Neural progenitor cell (in vitro differentiated cells): ENCODE results near the gene EGFLAM. TPM values are rescaled to one million over a fixed set of nuclear protein-coding genes. Genes with fewer than 3 reads are reported as not detected.

Source experiments
- DNase-seq: peaks from one replicate; pipeline ENCODE4 v3.0.0-alpha.2; 2016; ENCODE audit warnings: low spot score
- H2AFZ ChIP-seq: fragments of 200-600 bp; sonication (generic); replicated peaks from 2 replicates; pipeline ENCODE4 v1.6.1; 2016; ENCODE audit warnings: antibody characterized with exemption
- H3F3A ChIP-seq: fragments of 200-600 bp; sonication (generic); 2 replicates; pipeline ENCODE4 v1.6.1; 2016; ENCODE audit warnings: antibody characterized with exemption, low read depth
- H3K27ac ChIP-seq: fragments of 200-600 bp; sonication (generic); 2 replicates; pipeline ENCODE4 v1.5.1; 2016; ENCODE audit warnings: mild to moderate bottlenecking
- H3K27me3 ChIP-seq: fragments of 200-600 bp; sonication (generic); 2 replicates; pipeline ENCODE4 v1.6.1; 2016; ENCODE audit warnings: mild to moderate bottlenecking, moderate library complexity
- H3K36me3 ChIP-seq: fragments of 200-600 bp; sonication (generic); 2 replicates; pipeline ENCODE4 v1.5.1; 2016
- H3K4me1 ChIP-seq: fragments of 200-600 bp; sonication (generic); 2 replicates; pipeline ENCODE4 v1.6.1; 2016; ENCODE audit warnings: mixed run types
- H3K4me2 ChIP-seq: fragments of 200-600 bp; sonication (generic); 2 replicates; pipeline ENCODE4 v1.6.1; 2016
- H3K4me3 ChIP-seq: fragments of 200-600 bp; sonication (generic); 2 replicates; pipeline ENCODE4 v1.5.1; 2016
- H3K79me2 ChIP-seq: fragments of 200-600 bp; sonication (generic); 2 replicates; pipeline ENCODE4 v1.6.1; 2016; ENCODE audit warnings: low read depth
- H3K9ac ChIP-seq: fragments of 200-600 bp; sonication (generic); 2 replicates; pipeline ENCODE4 v1.6.1; 2016
- H3K9me3 ChIP-seq: fragments of 200-600 bp; sonication (generic); 2 replicates; pipeline ENCODE4 v1.5.1; 2016; ENCODE audit warnings: low read depth
- H4K20me1 ChIP-seq: fragments of 200-600 bp; sonication (generic); 2 replicates; pipeline ENCODE4 v1.6.1; 2016; ENCODE audit warnings: low read depth
- H3K27ac Mint-ChIP-seq: 3 replicates; pipeline ENCODE4 v1.8.0; 2021; ENCODE audit warnings: mixed read lengths
- H3K27me3 Mint-ChIP-seq: 2 replicates; pipeline ENCODE4 v1.8.0; 2022; ENCODE audit warnings: low read depth, mild to moderate bottlenecking, inconsistent platforms, moderate library complexity, mixed read lengths; ENCODE audit not compliant: insufficient read depth
- H3K36me3 Mint-ChIP-seq: 3 replicates; pipeline ENCODE4 v1.8.0; 2021; ENCODE audit warnings: mixed read lengths
- H3K4me1 Mint-ChIP-seq: 3 replicates; pipeline ENCODE4 v1.8.0; 2021; ENCODE audit warnings: mixed read lengths
- H3K4me3 Mint-ChIP-seq: 3 replicates; pipeline ENCODE4 v1.8.0; 2021; ENCODE audit warnings: mild to moderate bottlenecking, moderate library complexity, mixed read lengths
- H3K9me3 Mint-ChIP-seq: 3 replicates; pipeline ENCODE4 v1.8.0; 2020; ENCODE audit warnings: mixed read lengths
- CTCF ChIP-seq: fragments of 200-600 bp; sonication (generic); IDR thresholded peaks from 2 replicates; pipeline ENCODE4 v1.5.1; 2017; ENCODE audit warnings: antibody characterized with exemption, mild to moderate bottlenecking
- EZH2 ChIP-seq: fragments of 200-600 bp; sonication (generic); IDR thresholded peaks from 2 replicates; pipeline ENCODE4 v1.6.1; 2017; ENCODE audit warnings: antibody characterized with exemption, mild to moderate bottlenecking, moderate library complexity
- EZH2phosphoT487 ChIP-seq: fragments of 200-600 bp; sonication (generic); IDR thresholded peaks from 2 replicates; pipeline ENCODE4 v1.6.1; 2017; ENCODE audit warnings: antibody characterized with exemption
- total RNA-seq: library from RNA; depleted of rRNA; stranded (reverse); fragments of >200 nt; gene quantifications from 2 replicates; pipeline ENCODE4 v1.2.3, GENCODE V29; 2015; ENCODE audit warnings: low replicate concordance

EGFLAM gene
- total RNA-seq, 1 donor from 2014 or later, result 0.69 TPM

- H3K9ac ChIP-seq, result no peak overlapping the region
- Mint-ChIP-seq H3K4me3 (no peak overlapping the region), H3K27ac (no peak overlapping the region), H3K27me3 (peaks cover 6% of the 10 kb centered on the region), H3K9me3 (no peaks in the 10 kb centered on the region), H3K4me1 (peaks cover 22% of the 10 kb centered on the region), H3K36me3 (no peaks in the 10 kb centered on the region)
- DNase-seq, result no peak
- H3K4me2 ChIP-seq, result no peak overlapping the region
- no peak overlapping the region for H2AFZ ChIP-seq
- H3K4me3 ChIP-seq, result no peak overlapping the region
- H3K9me3 ChIP-seq, result no peaks in the 10 kb centered on the region
- no peaks in the 10 kb centered on the region for H3F3A ChIP-seq
- H4K20me1 ChIP-seq, result no peaks in the 10 kb centered on the region
- H3K79me2 ChIP-seq, result no peaks in the 10 kb centered on the region
- peaks cover 7% of the 10 kb centered on the region for H3K4me1 ChIP-seq
- H3K27ac ChIP-seq, result no peak overlapping the region
- H3K27me3 ChIP-seq, result no peaks in the 10 kb centered on the region
- TF ChIP-seq CTCF, result no peak
- TF ChIP-seq EZH2, result no peak
- TF ChIP-seq EZH2phosphoT487, result no peak
- H3K36me3 ChIP-seq, result no peaks in the 10 kb centered on the region
Measured at GRCh38 chr5:38471709-38472108, 213.3 kb downstream of the EGFLAM start.

GRCh38 chr5:38472541-38472940 is 214.2 kb downstream of the EGFLAM start:
- Histone ChIP-seq H4K20me1 (no peaks in the 10 kb centered on the region), H3F3A (no peaks in the 10 kb centered on the region), H3K27me3 (no peaks in the 10 kb centered on the region), H3K27ac (no peak overlapping the region), H3K36me3 (no peaks in the 10 kb centered on the region), H3K9ac (no peak overlapping the region), H2AFZ (no peak overlapping the region), H3K9me3 (no peaks in the 10 kb centered on the region), H3K4me3 (no peak overlapping the region), H3K4me1 (peaks cover 7% of the 10 kb centered on the region), H3K79me2 (no peaks in the 10 kb centered on the region), H3K4me2 (no peak overlapping the region)
- DNase-seq, result no peak
- Mint-ChIP-seq H3K27ac (no peak overlapping the region), H3K36me3 (no peaks in the 10 kb centered on the region), H3K9me3 (no peaks in the 10 kb centered on the region), H3K4me3 (no peak overlapping the region), H3K27me3 (peaks cover 3% of the 10 kb centered on the region), H3K4me1 (peaks cover 21% of the 10 kb centered on the region)
- no peak for TF ChIP-seq CTCF
- TF ChIP-seq EZH2, result no peak

GRCh38 chr5:38473008-38473407 is 214.6 kb downstream of the EGFLAM start:
- no peak for DNase-seq
- Histone ChIP-seq H3K27me3 (no peaks in the 10 kb centered on the region), H4K20me1 (no peaks in the 10 kb centered on the region), H3K36me3 (no peaks in the 10 kb centered on the region), H3K9ac (no peak overlapping the region), H3K9me3 (no peaks in the 10 kb centered on the region), H2AFZ (no peak overlapping the region), H3K4me1 (peaks cover 7% of the 10 kb centered on the region), H3K79me2 (no peaks in the 10 kb centered on the region), H3K27ac (no peak overlapping the region), H3F3A (no peaks in the 10 kb centered on the region), H3K4me2 (no peak overlapping the region), H3K4me3 (no peak overlapping the region)
- Mint-ChIP-seq H3K36me3 (no peaks in the 10 kb centered on the region), H3K4me1 (peaks cover 16% of the 10 kb centered on the region), H3K27me3 (peaks cover 3% of the 10 kb centered on the region), H3K27ac (no peak overlapping the region), H3K9me3 (no peaks in the 10 kb centered on the region), H3K4me3 (no peak overlapping the region)
- no peak for TF ChIP-seq EZH2phosphoT487
- no peak for TF ChIP-seq EZH2
- TF ChIP-seq CTCF, result no peak

- Histone ChIP-seq H3K4me3 (no peak overlapping the region), H3K79me2 (no peaks in the 10 kb centered on the region), H3K4me2 (no peak overlapping the region), H3K27me3 (no peaks in the 10 kb centered on the region), H3K36me3 (no peaks in the 10 kb centered on the region), H3F3A (no peaks in the 10 kb centered on the region), H3K4me1 (no peaks in the 10 kb centered on the region), H3K27ac (no peak overlapping the region), H2AFZ (no peak overlapping the region), H3K9me3 (no peaks in the 10 kb centered on the region), H3K9ac (no peak overlapping the region), H4K20me1 (no peaks in the 10 kb centered on the region)
- Mint-ChIP-seq H3K36me3 (peaks cover 4% of the 10 kb centered on the region), H3K4me3 (no peak overlapping the region), H3K27ac (no peak overlapping the region), H3K27me3 (no peaks in the 10 kb centered on the region), H3K4me1 (peaks cover 5% of the 10 kb centered on the region), H3K9me3 (no peaks in the 10 kb centered on the region)
- no peak for DNase-seq
- no peak for TF ChIP-seq EZH2phosphoT487
- no peak for TF ChIP-seq EZH2
- no peak for TF ChIP-seq CTCF
Measured at GRCh38 chr5:38478166-38478565, 219.8 kb downstream of the EGFLAM start.
